Lung (tissue), 12 donors: ENCODE results near the gene UBE3A. TPM values are rescaled to one million over a fixed set of nuclear protein-coding genes. Genes with fewer than 3 reads are reported as not detected.

ENCODE experiments used
- ATAC-seq: fragments of 200-7000 bp; cut with Tn5 transposase; one replicate; pipeline ENCODE4 v1.9.1; 2020; ENCODE audit warnings: moderate number of reproducible peaks; ENCODE audit not compliant: insufficient read depth, low FRiP score
- DNase-seq, 3 donors: peaks; one replicate each; pipeline ENCODE4 v3.0.0-alpha.2; 2013 to 2017
- H3K27ac ChIP-seq, 2 donors: one replicate each; pipeline ENCODE4 v1.5.1; 2013; ENCODE audit warnings: mild to moderate bottlenecking in 2 of 2, moderate library complexity in 2 of 2, control low read depth in 1 of 2, inconsistent platforms in 1 of 2, low read depth in 1 of 2, low read length in 1 of 2
- H3K27me3 ChIP-seq, 3 donors: one replicate each; pipeline ENCODE4 v1.5.1; 2013; ENCODE audit warnings: low read length in 2 of 3; ENCODE audit not compliant: control insufficient read depth in 3 of 3, insufficient read depth in 3 of 3
- H3K36me3 ChIP-seq, 4 donors: one replicate each; pipeline ENCODE4 v1.5.1; 2013; ENCODE audit warnings: low read length in 4 of 4, mild to moderate bottlenecking in 1 of 4, moderate library complexity in 1 of 4; ENCODE audit not compliant: control insufficient read depth in 4 of 4, insufficient read depth in 4 of 4
- H3K4me1 ChIP-seq, 5 donors: one replicate each; pipeline ENCODE4 v1.5.1; 2013; ENCODE audit warnings: low read length in 5 of 5, mild to moderate bottlenecking in 2 of 5, moderate library complexity in 1 of 5; ENCODE audit not compliant: control insufficient read depth in 5 of 5, insufficient read depth in 5 of 5
- H3K4me3 ChIP-seq: one replicate; pipeline ENCODE4 v1.5.1; 2013; ENCODE audit warnings: mild to moderate bottlenecking, control low read depth, moderate library complexity
- H3K9ac ChIP-seq, 2 donors: one replicate each; pipeline ENCODE4 v1.5.1; 2013; ENCODE audit warnings: low read length in 2 of 2, control low read depth in 1 of 2; ENCODE audit not compliant: insufficient read depth in 1 of 2
- H3K9me3 ChIP-seq, 4 donors: one replicate each; pipeline ENCODE4 v1.5.1; 2013; ENCODE audit warnings: low read length in 3 of 4, mild to moderate bottlenecking in 1 of 4, moderate library complexity in 1 of 4; ENCODE audit not compliant: control insufficient read depth in 4 of 4, insufficient read depth in 3 of 4
- WGBS, 2 donors: extraction: QIAGEN DNeasy Blood & Tissue Kit; methylation state at CpG; one replicate each; pipeline ENCODE4 v1.1.7; 2013; 5-methylcytosine and 5-hydroxymethylcytosine counted together
- polyA plus RNA-seq, 2 donors: library from polyadenylated mRNA; stranded (reverse); fragments of 200-250 nt; gene quantifications; one replicate each; pipeline ENCODE4 v1.2.1, GENCODE V29; 2013
- total RNA-seq, 2 donors: library from RNA; depleted of rRNA in 1 of 2; stranded (reverse); fragments of >200 nt in 1 of 2; gene quantifications; one replicate each; pipeline ENCODE4 v1.2.1, GENCODE V29; 2014 to 2021
- TF ChIP-seq, protein P1 (sequence below): IDR thresholded peaks from 2 replicates; pipeline ENCODE4 v1.5.1; 2012; ENCODE audit warnings: mild to moderate bottlenecking; ENCODE audit errors: control extremely low read depth, extremely low read depth
- donor health status: control.
- donor health status: control.
- donor health status: Bipolar disorder and iron deficiency.
- donor health status: healthy.
- donor health status: DM: yes; HTN: yes; CAD: no.

UBE3A gene
- total and polyA plus RNA-seq, 4 donors = 17.3 to 123 (median 59.8) TPM

DNA sequence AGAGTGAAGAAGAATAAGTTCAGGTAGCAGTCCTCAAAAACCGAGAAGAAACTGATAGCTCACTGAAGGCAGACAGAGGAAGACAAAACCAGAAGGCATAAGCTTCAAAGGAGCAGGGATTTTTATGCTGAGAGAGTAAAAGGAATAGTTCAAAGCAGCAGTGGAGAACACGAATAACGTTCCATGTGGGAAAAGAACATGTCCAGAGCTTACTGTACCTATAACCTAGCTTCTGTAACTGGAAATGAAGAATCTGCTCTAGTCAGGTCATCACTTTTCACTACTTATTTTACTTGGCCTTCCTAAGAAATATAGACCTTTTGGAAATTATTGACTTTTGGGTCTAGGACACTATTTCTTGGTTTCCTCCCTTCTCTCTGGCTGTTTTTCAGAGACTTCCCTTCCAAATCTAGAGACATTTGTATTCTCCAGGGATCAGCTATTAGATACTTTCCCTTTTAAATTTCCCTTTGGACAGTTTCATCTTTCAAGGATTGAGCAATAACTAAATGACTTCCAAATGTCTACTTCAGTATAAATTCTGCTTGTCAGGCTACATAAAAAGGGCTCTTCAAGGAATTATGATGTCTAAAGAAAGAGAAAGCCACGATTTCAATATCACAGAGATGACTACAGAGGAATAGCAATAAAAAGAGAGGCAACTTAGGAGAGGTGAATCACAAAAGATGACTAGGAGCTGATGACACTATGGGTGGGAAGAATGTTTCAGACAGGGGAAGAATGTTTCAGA, 46.7 kb downstream of the UBE3A start:
- no peak overlapping the region for H3K27ac ChIP-seq
- DNase-seq (peak in 1 of 3 donors; percentile 22), ATAC-seq (peak; percentile 66)
- H3K9ac ChIP-seq = no peak overlapping the region
- WGBS, 2 donors = 84 to 89% methylated on average over 4 of the region's 4 CpGs
- H3K4me1 ChIP-seq = peaks cover 0 to 15% (median 0%) of the 10 kb centered on the region in 5 donors
- H3K27me3 ChIP-seq = no peaks in the 10 kb centered on the region
- H3K9me3 ChIP-seq = peaks cover 0 to 1% (median 0%) of the 10 kb centered on the region in 4 donors
- TF ChIP-seq, protein P1, sequence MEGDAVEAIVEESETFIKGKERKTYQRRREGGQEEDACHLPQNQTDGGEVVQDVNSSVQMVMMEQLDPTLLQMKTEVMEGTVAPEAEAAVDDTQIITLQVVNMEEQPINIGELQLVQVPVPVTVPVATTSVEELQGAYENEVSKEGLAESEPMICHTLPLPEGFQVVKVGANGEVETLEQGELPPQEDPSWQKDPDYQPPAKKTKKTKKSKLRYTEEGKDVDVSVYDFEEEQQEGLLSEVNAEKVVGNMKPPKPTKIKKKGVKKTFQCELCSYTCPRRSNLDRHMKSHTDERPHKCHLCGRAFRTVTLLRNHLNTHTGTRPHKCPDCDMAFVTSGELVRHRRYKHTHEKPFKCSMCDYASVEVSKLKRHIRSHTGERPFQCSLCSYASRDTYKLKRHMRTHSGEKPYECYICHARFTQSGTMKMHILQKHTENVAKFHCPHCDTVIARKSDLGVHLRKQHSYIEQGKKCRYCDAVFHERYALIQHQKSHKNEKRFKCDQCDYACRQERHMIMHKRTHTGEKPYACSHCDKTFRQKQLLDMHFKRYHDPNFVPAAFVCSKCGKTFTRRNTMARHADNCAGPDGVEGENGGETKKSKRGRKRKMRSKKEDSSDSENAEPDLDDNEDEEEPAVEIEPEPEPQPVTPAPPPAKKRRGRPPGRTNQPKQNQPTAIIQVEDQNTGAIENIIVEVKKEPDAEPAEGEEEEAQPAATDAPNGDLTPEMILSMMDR = no peak
- peaks cover 0 to 17% (median 8%) of the 10 kb centered on the region in 4 donors for H3K36me3 ChIP-seq
- H3K4me3 ChIP-seq = no peak overlapping the region

GRCh38 chr15:25385986-25386385, 52.8 kb downstream of the UBE3A start:
- Histone ChIP-seq H3K9ac (no peak overlapping the region), H3K36me3 (peaks cover 1 to 27% (median 13%) of the 10 kb centered on the region in 4 donors), H3K4me3 (no peak overlapping the region), H3K27ac (no peak overlapping the region), H3K9me3 (peaks cover 0 to 2% (median 0%) of the 10 kb centered on the region in 4 donors), H3K4me1 (peaks cover 0 to 2% (median 0%) of the 10 kb centered on the region in 5 donors), H3K27me3 (no peaks in the 10 kb centered on the region)
- TF ChIP-seq, protein P1 = no peak
- ATAC-seq (no peak), DNase-seq (no peak)

GRCh38 chr15:25381579-25381978, 57.2 kb downstream of the UBE3A start:
- Histone ChIP-seq H3K27me3 (no peaks in the 10 kb centered on the region), H3K4me1 (peaks cover 0 to 12% (median 0%) of the 10 kb centered on the region in 5 donors), H3K27ac (no peak overlapping the region), H3K36me3 (peaks cover 0 to 25% (median 13%) of the 10 kb centered on the region in 4 donors), H3K9ac (no peak overlapping the region), H3K9me3 (peaks cover 0 to 2% (median 1%) of the 10 kb centered on the region in 4 donors), H3K4me3 (no peak overlapping the region)
- no peak for DNase-seq
- TF ChIP-seq, protein P1 = no peak
- 94% methylated on average over 5 of the region's 5 CpGs for WGBS, 2 donors
- no peak for ATAC-seq
